Adrenal gland (tissue), 5 donors: ENCODE measurements around the gene ARHGAP18.

Experiments
- POLR2A ChIP-seq, 2 donors: fragments of 450-650 bp; IDR thresholded peaks; one replicate each; pipeline ENCODE4 v1.6.1; 2017; ENCODE audit warnings: antibody characterized with exemption in 2 of 2, mild to moderate bottlenecking in 2 of 2, moderate library complexity in 1 of 2
- TF ChIP-seq, protein P1 (sequence below), 6 experiments: fragments of 450-650 bp in 4 of 6; fragments of 200-600 bp in 2 of 6; sonication (generic) in 1 of 6; IDR thresholded peaks; 1 replicate in 5 of 6; 2 replicates in 1 of 6; pipeline versions ENCODE4 v1.5.1 to v1.8.0; 2016 to 2021; ENCODE audit warnings: antibody characterized with exemption in 6 of 6, mild to moderate bottlenecking in 2 of 6, moderate library complexity in 1 of 6
- donor health status: DM: no; HTN: no; CAD: no.

DNA sequence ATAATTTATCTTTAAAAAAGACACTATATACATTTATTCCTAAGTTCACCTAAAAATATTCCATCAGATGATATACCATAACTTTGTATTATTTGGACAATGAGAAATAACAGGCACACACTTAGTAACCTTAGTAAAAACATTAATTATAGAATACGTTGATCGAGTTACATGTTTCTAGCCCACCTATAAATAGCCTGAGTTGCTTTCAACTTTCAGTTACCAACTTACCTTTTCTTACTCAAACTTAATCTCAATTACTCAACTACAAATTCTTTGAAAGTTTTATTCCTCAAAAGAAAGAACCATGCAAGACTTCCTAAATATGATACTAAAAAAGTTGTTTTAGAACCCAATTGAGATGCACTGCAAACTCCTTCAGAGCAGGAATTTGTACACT, 12.2 kb downstream of the ARHGAP18 start:
- TF ChIP-seq, protein P1, sequence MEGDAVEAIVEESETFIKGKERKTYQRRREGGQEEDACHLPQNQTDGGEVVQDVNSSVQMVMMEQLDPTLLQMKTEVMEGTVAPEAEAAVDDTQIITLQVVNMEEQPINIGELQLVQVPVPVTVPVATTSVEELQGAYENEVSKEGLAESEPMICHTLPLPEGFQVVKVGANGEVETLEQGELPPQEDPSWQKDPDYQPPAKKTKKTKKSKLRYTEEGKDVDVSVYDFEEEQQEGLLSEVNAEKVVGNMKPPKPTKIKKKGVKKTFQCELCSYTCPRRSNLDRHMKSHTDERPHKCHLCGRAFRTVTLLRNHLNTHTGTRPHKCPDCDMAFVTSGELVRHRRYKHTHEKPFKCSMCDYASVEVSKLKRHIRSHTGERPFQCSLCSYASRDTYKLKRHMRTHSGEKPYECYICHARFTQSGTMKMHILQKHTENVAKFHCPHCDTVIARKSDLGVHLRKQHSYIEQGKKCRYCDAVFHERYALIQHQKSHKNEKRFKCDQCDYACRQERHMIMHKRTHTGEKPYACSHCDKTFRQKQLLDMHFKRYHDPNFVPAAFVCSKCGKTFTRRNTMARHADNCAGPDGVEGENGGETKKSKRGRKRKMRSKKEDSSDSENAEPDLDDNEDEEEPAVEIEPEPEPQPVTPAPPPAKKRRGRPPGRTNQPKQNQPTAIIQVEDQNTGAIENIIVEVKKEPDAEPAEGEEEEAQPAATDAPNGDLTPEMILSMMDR (IDR thresholded peaks at IDR 0.05): no peak
- no peak for TF ChIP-seq POLR2A (IDR thresholded peaks at IDR 0.05)
